Keratinocyte (primary cell): ENCODE data around the gene MLH1.

ENCODE experiments used
- CTCF ChIP-seq, 3 experiments: IDR thresholded peaks in 1 of 3; conservative IDR thresholded peaks in 1 of 3; optimal IDR thresholded peaks in 1 of 3; 2 replicates in 2 of 3; 3 replicates in 1 of 3; pipeline versions ENCODE3 to v1.5.1; 2011; ENCODE audit warnings: low read length in 3 of 3, mild to moderate bottlenecking in 3 of 3, moderate library complexity in 2 of 3, control low read depth in 1 of 3, inconsistent platforms in 1 of 3; ENCODE audit not compliant: insufficient read depth in 2 of 3; ENCODE audit errors: extremely low read depth in 1 of 3
- EZH2 ChIP-seq: IDR thresholded peaks from one replicate; pipeline ENCODE4 v1.6.1; 2012; ENCODE audit warnings: inconsistent platforms, mild to moderate bottlenecking, low read length, moderate library complexity

GRCh38 chr3:36964817-36965216, 28.5 kb upstream of the MLH1 start:
- TF ChIP-seq CTCF (optimal IDR thresholded peaks at IDR 0.05 in 1 of 3, IDR thresholded peaks at IDR 0.05 in 1 of 3, conservative IDR thresholded peaks at IDR 0.05 in 1 of 3; ENCODE audit: extremely low read depth in 1 of 3, insufficient read depth in 2 of 3, low read length in 3 of 3) (no peak), EZH2 (no peak)
